COR-L47 (cell line): ENCODE measurements around the gene CEP72.
"Not testable (repeated sequence)": the region's sequence is repeated elsewhere in the genome, so short reads cannot be mapped to it uniquely, and the experiment has no call there.

Experiments
- DNase-seq: peaks from one replicate; lab custom pipeline; 2025; lab: John Stamatoyannopoulos, UW

CEP72 gene

DNA sequence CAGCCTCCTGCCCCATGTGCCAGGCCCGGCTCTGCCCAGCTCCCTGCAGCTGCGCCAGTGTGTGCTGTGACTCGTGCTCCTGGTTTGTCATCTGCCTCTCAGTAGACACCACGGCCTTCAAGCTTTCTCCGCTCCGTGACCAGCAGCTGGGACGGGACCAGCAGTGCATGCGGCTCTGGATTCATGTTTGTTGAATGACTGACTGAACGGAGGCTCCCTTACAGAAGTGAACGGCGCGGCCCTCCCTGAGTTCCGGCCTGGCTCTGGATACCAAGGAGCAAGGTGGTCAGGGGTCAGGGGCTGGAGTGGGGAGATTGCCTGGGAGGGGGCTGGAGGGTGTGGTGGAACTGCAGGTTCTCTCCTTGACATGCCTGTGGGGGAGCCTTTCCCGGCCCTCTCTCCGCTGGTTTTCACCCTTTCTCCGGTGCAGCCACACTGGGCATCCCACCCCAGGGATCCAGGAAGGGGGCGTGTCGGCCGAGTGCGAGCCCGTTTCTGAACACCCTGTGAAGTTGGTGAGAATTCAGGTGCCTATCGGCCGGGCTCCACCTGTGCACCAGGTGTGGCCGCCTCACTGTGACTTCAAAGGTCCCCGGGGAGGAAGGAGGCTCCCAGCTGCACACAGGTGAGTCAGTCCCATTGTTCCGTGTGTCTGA lies 11.1 kb upstream of the CEP72 start:
- DNase-seq = peak; percentile 60

DNA sequence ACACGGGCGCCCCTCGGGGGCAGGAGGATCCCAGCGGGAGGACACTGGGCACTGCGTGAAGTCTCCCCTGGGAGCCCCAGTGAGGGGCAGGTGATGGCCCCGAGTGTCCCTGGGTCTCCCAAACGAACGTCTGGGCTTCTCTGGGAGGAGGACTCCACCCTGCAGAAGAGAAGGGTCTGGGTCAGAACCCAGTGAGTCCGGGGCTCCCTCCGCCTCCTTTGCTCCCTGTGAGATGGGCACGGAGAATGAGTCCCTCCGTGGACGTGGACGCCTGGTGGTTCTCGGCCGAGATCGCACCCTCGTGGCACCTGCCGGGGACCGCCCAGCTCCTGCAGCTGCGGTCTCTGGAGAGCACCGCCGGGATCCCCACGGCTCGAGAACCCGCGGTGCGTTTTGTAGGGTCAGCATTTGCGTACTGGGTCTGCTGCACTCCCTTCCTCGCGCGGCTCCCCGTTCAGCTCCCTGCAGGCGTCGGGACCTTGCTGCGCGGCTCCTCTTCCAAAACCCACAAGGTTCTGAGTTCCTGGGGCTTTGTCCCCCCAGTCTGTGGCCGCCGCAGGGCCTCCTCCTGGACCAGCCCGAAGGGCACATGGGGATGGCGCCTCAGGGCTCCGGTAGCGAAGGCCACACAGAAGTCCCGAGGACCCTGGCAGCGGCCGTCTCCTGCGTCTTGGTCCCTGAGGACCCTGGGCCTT lies 10.2 kb upstream of the CEP72 start:
- DNase-seq = no peak

- no peak for DNase-seq
These were observed 9.6 kb upstream of the CEP72 start for GRCh38 chr5:602466-603035.

GRCh38 chr5:603081-603998 lies 8.8 kb upstream of the CEP72 start:
- no peak for DNase-seq

GRCh38 chr5:604391-604831 lies 7.7 kb upstream of the CEP72 start:
- no peak for DNase-seq

- not testable (repeated sequence) for DNase-seq
These were observed 7.0 kb upstream of the CEP72 start for GRCh38 chr5:605090-605489.

- DNase-seq = no peak
These were observed 6.1 kb upstream of the CEP72 start for GRCh38 chr5:606061-606460.

GRCh38 chr5:606526-607399 lies 5.4 kb upstream of the CEP72 start:
- DNase-seq = no peak

GRCh38 chr5:607541-608428 lies 4.4 kb upstream of the CEP72 start:
- DNase-seq = no peak

GRCh38 chr5:608429-609370 lies 3.4 kb upstream of the CEP72 start:
- DNase-seq = no peak

- no peak for DNase-seq
These were observed 2.6 kb upstream of the CEP72 start for GRCh38 chr5:609506-609905.

DNA sequence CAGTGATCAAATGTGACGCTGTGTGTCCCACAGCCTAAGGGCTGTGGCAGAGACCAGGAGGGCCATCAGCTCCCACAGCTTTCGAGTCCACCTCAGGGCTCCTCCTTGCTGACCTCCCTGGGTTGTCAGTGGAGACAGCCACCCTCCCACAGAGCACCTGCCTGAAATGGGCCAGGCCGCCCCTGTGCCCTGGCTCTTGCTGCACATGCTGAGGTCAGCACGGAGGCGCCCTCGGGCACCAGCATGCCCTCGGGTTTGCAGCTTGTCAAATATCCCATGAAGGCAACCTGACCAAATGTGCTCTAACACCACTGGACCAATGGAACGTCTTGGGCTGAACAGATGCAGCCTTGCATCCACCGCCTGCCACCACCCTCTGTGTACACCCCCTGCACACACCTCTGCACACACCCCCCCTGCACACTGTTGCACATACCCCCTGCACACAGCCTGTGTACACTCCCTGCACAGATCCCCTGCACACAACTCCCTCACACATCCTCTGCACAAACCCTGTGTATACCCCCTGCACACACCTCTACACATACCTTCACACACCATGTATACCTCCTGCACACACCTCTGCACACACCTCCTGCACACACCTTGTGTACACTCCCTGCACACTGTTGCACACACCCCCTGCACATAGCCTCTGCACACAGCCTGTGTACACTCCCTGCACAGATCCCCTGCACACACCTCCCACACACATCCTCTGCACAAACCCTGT lies 2.0 kb upstream of the CEP72 start:
- DNase-seq = no peak

DNA sequence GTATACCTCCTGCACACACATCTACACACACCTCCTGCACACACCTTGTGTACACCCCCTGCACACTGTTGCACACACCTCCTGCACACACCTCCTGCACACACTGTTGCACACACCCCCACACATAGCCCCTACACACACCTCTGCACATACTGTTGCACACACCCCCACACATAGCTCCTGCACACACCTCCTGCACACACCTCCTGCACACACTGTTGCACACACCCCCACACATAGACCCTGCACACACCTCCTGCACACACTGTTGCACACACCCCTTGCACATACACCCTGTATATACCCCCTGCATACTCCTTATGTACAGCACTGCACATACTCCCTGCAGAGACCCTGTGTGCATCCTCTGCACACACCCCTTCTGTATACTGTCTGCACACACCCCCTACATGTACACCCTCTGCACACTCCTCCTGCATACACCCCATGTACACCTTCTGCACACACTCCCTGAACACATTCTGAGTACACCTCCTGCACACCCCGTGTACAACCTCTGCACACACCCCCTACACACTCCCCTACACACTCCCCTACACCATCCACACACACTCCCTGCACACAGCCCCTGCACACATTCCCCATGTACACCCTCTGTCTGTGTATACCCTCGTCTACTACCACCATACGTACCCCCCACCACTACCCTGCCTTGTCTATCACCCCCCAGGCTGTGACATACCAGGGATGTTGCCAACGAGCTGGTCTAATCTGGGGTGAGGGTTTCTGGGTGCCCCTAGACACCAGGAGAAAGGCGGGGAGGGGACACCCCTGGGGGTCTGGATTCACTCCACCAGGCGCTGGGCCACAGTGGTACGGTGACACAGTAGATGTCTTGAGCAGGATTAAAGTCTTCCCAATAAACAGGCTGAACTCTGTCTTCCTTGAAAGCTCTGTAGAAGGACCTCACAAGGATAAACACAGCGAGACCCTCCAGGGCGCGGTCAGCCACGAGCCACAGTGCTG lies 1.1 kb upstream of the CEP72 start:
- DNase-seq = no peak

GRCh38 chr5:612498-613424 lies 621 bp downstream of the CEP72 start:
- no peak for DNase-seq

DNA sequence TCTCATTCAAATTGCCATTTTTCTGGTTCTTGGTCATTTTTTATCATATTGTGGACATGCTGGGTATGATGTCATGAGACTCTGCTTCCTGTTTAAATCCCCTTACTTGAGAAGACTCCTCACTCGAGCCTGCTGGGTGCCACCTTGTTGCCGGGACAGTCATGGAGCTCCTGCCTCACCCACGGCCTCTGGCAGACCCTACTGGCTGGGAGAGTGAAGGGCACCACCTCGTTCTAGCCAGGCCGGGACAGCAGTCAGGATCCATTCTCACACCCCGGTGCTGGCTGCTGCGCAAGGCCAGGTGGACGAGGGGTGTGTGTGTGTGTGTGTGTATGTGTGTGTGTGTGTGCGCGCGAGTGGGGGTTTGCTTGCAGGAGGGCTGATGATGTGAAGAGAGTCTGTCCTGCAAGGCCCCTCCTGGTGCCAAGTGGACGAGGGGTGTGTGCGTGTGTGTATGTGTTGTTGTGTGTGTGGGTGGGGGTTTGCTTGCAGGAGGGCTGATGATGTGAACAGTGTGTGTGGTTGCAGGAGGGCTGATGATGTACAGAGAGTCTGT lies 4.4 kb downstream of the CEP72 start:
- DNase-seq = no peak

GRCh38 chr5:617896-618295 lies 5.8 kb downstream of the CEP72 start:
- no peak for DNase-seq
